Activated naive CD4-positive, alpha-beta T cell treated with anti-CD3 and anti-CD28 coated beads, Interleukin-2, amount 10 ng/mL, durations not matched to agents 7 days and 5 days (primary cell): ENCODE results near the gene PCDHGA9.
"Not testable (repeated sequence)": the region's sequence is repeated elsewhere in the genome, so short reads cannot be mapped to it uniquely, and the experiment has no call there.

Experiments used
- CTCF ChIA-PET: fragments of 350-600 bp; sonication (Branson Sonifier 250); formaldehyde crosslinking; loops from one replicate; lab custom pipeline; 2021; ENCODE audit warnings: antibody characterized with exemption; lab: Charles Lee
- DNase-seq: peaks from one replicate; pipeline ENCODE4 v3.0.0-alpha.2; 2020
- H3K27ac Mint-ChIP-seq: one replicate; pipeline ENCODE4 v1.8.0; 2021; ENCODE audit warnings: mild to moderate bottlenecking, moderate library complexity, mixed read lengths
- H3K27me3 Mint-ChIP-seq: one replicate; pipeline ENCODE4 v1.8.0; 2021; ENCODE audit warnings: mild to moderate bottlenecking, mixed read lengths
- H3K36me3 Mint-ChIP-seq: one replicate; pipeline ENCODE4 v1.8.0; 2021; ENCODE audit warnings: mixed read lengths
- H3K4me1 Mint-ChIP-seq: one replicate; pipeline ENCODE4 v1.8.0; 2021; ENCODE audit warnings: mixed read lengths
- H3K4me3 Mint-ChIP-seq: one replicate; pipeline ENCODE4 v1.8.0; 2021; ENCODE audit warnings: mild to moderate bottlenecking, moderate library complexity, mixed read lengths
- H3K9me3 Mint-ChIP-seq: one replicate; pipeline ENCODE4 v1.8.0; 2021; ENCODE audit warnings: mixed read lengths

PCDHGA9 gene

DNA sequence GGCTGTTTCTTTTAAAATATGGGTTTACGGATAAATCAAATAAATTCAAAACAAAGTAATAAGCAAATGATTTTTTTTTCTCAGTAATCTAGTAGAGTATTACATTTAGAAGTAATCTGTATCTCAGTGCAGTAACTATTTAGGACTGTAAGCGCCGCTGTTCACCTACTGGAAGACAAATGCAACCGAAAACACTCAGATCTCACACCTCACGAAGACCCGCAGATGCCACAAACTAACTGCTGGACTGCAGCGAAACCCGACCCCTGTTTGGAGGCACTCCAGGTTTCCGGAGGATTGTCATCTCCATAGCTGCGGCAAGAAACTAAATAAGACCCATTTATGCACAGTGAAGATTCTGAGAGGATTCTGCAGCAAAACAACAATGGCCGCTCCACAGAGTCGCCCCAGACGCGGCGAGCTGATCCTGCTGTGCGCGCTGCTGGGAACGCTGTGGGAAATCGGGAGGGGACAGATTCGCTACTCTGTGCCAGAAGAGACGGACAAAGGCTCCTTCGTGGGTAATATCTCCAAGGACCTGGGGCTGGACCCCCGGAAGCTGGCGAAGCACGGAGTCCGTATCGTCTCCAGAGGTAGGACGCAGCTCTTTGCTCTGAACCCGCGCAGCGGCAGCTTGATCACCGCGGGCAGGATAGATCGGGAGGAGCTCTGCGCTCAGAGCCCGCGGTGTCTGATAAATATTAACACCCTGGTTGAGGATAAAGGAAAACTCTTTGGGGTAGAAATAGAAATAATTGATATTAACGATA lies 10.0 kb upstream of the PCDHGA9 start, which contains the start of gene PCDHGA8:
TSS of gene PCDHGA8 (plus strand) at position 205 of the 770 bp plus-strand sequence. CDS start at position 386, 181 bp downstream.
- Mint-ChIP-seq H3K4me1 (no peaks in the 10 kb centered on the region), H3K27ac (no peak within 1 kb of the TSS), H3K36me3 (peaks cover 11% of the 10 kb centered on the region), H3K4me3 (no peak within 1 kb of the TSS), H3K9me3 (peaks cover 38% of the 10 kb centered on the region), H3K27me3 (peaks cover 55% of the 10 kb centered on the region)
- DNase-seq = no peak
- CTCF ChIA-PET = interaction anchor here (2.1 kb wide), 1 partner anchor 28 kb away, joined by 6 read pairs; the partner anchor contains the start of gene PCDHGA11

DNA sequence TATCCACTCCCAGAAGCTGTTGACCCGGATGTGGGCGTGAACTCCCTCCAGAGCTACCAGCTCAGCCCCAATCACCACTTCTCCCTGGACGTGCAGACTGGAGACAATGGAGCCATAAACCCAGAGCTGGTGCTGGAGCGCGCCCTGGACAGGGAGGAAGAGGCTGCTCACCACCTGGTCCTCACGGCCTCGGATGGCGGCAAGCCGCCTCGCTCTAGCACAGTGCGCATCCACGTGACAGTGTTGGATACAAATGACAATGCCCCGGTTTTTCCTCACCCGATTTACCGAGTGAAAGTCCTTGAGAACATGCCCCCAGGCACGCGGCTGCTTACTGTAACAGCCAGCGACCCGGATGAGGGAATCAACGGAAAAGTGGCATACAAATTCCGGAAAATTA lies 9.3 kb upstream of the PCDHGA9 start:
- Mint-ChIP-seq H3K9me3 (peaks cover 38% of the 10 kb centered on the region), H3K27me3 (peaks cover 55% of the 10 kb centered on the region), H3K4me3 (no peak overlapping the region), H3K27ac (no peak overlapping the region), H3K36me3 (peaks cover 11% of the 10 kb centered on the region), H3K4me1 (no peaks in the 10 kb centered on the region)
- CTCF ChIA-PET = no interaction called here
- no peak for DNase-seq

DNA sequence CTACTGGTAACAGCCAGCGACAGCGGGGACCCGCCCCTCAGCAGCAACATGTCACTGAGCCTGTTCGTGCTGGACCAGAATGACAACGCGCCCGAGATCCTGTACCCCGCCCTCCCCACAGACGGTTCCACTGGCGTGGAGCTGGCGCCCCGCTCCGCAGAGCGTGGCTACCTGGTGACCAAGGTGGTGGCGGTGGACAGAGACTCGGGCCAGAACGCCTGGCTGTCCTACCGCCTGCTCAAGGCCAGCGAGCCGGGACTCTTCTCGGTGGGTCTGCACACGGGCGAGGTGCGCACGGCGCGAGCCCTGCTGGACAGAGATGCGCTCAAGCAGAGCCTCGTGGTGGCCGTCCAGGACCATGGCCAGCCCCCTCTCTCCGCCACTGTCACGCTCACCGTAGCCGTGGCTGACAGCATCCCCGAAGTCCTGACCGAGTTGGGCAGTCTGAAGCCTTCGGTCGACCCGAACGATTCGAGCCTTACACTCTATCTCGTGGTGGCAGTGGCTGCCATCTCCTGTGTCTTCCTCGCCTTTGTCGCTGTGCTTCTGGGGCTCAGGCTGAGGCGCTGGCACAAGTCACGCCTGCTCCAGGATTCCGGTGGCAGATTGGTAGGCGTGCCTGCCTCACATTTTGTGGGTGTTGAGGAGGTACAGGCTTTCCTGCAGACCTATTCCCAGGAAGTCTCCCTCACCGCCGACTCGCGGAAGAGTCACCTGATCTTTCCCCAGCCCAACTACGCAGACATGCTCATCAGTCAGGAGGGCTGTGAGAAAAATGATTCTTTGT lies 8.0 kb upstream of the PCDHGA9 start:
- H3K27me3 Mint-ChIP-seq = peaks cover 56% of the 10 kb centered on the region
- peaks cover 37% of the 10 kb centered on the region for H3K9me3 Mint-ChIP-seq
- H3K4me3 Mint-ChIP-seq, DNase-seq, H3K27ac Mint-ChIP-seq, H3K4me1 Mint-ChIP-seq: not testable (repeated sequence)
- peaks cover 11% of the 10 kb centered on the region for H3K36me3 Mint-ChIP-seq
- CTCF ChIA-PET = interaction anchor here (0.9 to 1.7 kb wide), 2 partner anchors 22 to 26 kb away, joined by 3 to 6 read pairs; partner anchors contain the start of gene PCDHGA11

DNA sequence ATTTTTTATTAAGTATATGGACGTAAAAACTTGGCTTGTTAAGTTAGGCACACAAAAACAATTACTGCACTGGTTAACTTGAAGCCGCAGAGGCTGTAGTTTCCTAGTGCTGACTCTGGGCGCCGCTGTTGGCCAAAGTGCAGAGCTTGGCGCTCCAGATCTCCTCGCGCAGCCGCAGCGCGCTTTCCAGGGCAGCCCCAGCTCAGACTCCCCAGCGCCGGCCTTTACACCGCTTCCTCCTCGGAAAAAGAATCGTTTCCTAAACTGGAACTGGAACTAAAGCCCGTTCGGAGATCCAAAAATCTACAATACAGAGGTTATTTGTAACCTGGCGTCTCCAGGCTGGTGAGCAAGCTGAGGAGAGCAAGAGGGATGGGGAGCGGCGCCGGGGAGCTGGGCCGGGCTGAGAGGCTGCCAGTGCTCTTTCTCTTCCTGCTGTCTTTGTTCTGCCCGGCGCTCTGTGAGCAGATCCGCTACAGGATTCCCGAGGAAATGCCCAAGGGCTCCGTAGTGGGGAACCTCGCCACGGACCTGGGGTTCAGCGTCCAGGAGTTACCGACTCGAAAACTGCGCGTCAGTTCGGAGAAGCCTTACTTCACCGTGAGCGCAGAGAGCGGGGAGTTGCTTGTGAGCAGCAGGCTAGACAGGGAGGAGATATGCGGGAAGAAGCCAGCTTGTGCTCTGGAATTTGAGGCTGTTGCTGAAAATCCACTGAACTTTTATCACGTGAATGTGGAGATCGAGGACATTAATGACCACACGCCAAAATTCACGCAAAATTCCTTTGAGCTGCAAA lies 4.6 kb upstream of the PCDHGA9 start, which contains the start of gene PCDHGB5:
TSS of gene PCDHGB5 (plus strand) at position 192 of the 796 bp plus-strand sequence. CDS start at position 373, 181 bp downstream.
- peak; percentile 57 for DNase-seq
- peaks cover 33% of the 10 kb centered on the region for H3K9me3 Mint-ChIP-seq
- H3K27ac Mint-ChIP-seq, H3K4me1 Mint-ChIP-seq: not testable (repeated sequence)
- CTCF ChIA-PET = interaction anchor here (0.6 to 2.9 kb wide), 8 partner anchors 9 to 557 kb away, joined by 3 to 12 read pairs (median 4); partner anchors contain the start of genes PCDHGA10, PCDHGA11 and PCDHGB3
- peaks cover 61% of the 10 kb centered on the region for H3K27me3 Mint-ChIP-seq
- peaks cover 13% of the 10 kb centered on the region for H3K36me3 Mint-ChIP-seq
- H3K4me3 Mint-ChIP-seq = peak within 1 kb of the TSS; percentile 56

DNA sequence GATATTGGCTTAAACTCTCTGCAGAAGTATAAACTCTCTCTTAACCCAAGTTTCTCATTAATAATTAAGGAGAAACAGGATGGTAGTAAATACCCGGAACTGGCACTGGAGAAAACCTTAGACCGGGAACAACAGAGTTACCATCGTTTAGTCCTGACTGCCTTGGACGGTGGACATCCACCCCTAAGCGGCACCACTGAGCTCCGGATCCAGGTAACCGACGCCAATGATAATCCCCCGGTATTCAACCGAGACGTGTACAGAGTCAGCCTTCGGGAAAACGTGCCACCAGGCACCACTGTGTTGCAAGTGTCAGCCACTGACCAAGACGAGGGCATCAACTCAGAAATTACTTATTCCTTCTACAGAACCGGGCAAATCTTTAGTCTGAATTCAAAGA lies 4.0 kb upstream of the PCDHGA9 start:
- H3K27me3 Mint-ChIP-seq = peaks cover 61% of the 10 kb centered on the region
- no peak overlapping the region for H3K27ac Mint-ChIP-seq
- peaks cover 10% of the 10 kb centered on the region for H3K36me3 Mint-ChIP-seq
- H3K4me1 Mint-ChIP-seq = peaks cover 3% of the 10 kb centered on the region
- no peak for DNase-seq
- H3K9me3 Mint-ChIP-seq = peaks cover 32% of the 10 kb centered on the region
- CTCF ChIA-PET = interaction anchor here (0.9 to 1.7 kb wide), 2 partner anchors 22 to 557 kb away, joined by 3 to 5 read pairs; partner anchors contain the start of gene PCDHGA11
- H3K4me3 Mint-ChIP-seq = no peak overlapping the region

DNA sequence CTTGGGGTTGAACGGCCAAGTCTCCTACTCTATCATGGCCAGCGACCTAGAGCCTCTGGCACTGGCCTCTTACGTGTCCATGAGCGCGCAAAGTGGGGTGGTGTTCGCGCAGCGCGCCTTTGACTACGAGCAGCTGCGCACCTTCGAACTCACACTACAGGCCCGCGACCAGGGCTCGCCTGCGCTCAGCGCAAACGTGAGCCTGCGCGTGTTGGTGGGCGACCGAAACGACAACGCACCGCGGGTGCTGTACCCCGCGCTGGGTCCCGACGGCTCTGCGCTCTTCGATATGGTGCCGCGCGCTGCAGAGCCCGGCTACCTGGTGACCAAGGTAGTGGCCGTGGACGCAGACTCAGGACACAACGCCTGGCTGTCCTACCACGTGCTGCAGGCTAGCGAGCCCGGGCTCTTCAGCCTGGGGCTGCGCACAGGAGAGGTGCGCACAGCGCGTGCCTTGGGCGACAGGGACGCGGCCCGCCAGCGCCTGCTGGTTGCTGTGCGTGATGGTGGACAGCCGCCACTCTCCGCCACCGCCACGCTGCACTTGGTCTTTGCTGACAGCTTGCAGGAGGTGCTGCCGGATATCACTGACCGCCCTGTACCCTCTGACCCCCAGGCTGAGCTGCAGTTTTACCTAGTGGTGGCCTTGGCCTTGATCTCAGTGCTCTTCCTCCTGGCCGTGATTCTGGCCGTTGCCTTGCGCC lies 2.9 kb upstream of the PCDHGA9 start:
- Mint-ChIP-seq H3K4me3 (no peak overlapping the region), H3K4me1 (peaks cover 3% of the 10 kb centered on the region), H3K9me3 (peaks cover 28% of the 10 kb centered on the region), H3K27me3 (peaks cover 61% of the 10 kb centered on the region), H3K27ac (peak overlapping the region; percentile 71), H3K36me3 (peaks cover 8% of the 10 kb centered on the region)
- CTCF ChIA-PET = interaction anchor here (1.0 to 1.6 kb wide), 4 partner anchors 22 to 114 kb away, joined by 3 to 7 read pairs (median 5); partner anchors contain the start of gene PCDHGB3
- DNase-seq = no peak

DNA sequence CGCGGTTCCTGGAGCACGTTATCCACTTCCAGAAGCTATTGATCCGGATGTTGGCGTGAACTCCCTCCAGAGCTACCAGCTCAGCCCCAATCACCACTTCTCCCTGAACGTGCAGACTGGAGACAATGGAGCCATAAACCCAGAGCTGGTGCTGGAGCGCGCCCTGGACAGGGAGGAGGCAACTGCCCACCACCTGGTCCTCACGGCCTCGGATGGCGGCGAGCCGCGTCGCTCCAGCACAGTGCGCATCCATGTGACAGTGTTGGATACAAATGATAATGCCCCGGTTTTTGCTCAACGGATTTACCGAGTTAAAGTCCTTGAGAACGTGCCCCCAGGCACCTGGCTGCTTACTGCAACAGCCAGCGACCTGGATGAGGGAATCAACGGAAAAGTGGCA lies 809 bp downstream of the PCDHGA9 start:
- DNase-seq = no peak
- Mint-ChIP-seq H3K4me1 (peaks cover 5% of the 10 kb centered on the region), H3K27ac (no peak overlapping the region), H3K9me3 (peaks cover 23% of the 10 kb centered on the region), H3K4me3 (no peak overlapping the region), H3K27me3 (peaks cover 64% of the 10 kb centered on the region), H3K36me3 (peaks cover 10% of the 10 kb centered on the region)
- CTCF ChIA-PET = interaction anchor here (1.0 to 1.4 kb wide), 5 partner anchors 10 to 109 kb away, joined by 3 to 5 read pairs (median 4); partner anchors contain the start of genes PCDHGA12, PCDHGA3 and PCDHGB7

DNA sequence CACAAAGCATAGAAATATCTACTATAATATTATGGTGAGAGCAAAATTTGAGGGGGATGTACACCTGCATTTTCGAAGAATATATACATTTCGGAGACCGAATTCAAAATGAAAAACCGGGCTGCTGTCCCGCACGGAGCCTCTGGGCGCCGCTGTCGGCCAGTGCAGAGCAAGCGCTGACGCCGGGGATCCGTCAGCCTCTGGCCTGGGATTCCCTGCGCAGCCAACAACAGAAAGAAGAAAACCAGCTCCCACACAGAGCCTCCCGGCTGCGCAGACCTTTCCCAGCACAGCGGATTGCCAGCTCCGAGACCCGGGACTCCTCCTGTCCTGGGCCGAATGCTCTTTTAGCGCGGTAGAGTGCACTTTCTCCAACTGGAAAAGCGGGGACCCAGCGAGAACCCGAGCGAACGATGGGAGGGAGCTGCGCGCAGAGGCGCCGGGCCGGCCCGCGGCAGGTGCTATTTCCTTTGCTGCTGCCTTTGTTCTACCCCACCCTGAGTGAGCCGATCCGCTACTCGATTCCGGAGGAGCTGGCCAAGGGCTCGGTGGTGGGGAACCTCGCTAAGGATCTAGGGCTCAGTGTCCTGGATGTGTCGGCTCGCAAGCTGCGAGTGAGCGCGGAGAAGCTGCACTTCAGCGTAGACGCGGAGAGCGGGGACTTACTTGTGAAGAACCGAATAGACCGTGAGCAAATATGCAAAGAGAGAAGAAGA lies 5.4 kb downstream of the PCDHGA9 start, which contains the start of gene PCDHGB6:
TSS of gene PCDHGB6 (plus strand) at position 232 of the 716 bp plus-strand sequence. CDS start at position 414, 182 bp downstream.
- peak within 1 kb of the TSS; percentile 75 for H3K27ac Mint-ChIP-seq
- peak within 1 kb of the TSS; percentile 23 for H3K4me3 Mint-ChIP-seq
- CTCF ChIA-PET = interaction anchor here (0.6 to 1.8 kb wide), 7 partner anchors 10 to 156 kb away, joined by 3 to 5 read pairs (median 3); partner anchors contain the start of gene PCDHGA3
- peaks cover 66% of the 10 kb centered on the region for H3K27me3 Mint-ChIP-seq
- peaks cover 14% of the 10 kb centered on the region for H3K36me3 Mint-ChIP-seq
- peaks cover 19% of the 10 kb centered on the region for H3K9me3 Mint-ChIP-seq
- peak; percentile 56 for DNase-seq
- not testable (repeated sequence) for H3K4me1 Mint-ChIP-seq

DNA sequence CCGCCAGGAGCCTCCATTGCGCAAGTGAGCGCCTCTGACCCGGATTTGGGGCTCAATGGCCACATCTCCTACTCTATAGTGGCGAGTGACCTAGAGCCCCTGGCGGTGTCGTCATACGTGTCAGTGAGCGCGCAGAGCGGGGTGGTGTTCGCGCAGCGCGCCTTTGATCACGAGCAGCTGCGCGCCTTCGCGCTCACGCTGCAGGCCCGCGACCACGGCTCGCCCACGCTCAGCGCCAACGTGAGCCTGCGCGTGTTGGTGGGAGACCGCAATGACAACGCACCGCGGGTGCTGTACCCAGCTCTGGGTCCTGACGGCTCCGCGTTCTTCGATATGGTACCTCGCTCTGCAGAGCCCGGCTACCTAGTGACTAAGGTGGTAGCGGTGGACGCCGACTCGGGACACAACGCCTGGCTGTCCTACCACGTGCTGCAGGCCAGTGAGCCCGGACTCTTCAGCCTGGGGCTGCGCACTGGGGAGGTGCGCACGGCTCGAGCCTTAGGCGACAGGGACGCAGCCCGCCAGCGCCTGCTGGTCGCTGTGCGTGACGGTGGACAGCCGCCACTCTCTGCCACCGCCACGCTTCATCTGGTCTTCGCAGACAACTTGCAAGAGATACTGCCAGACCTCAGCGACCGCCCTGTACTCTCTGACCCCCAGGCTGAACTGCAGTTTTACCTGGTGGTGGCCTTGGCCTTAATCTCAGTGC lies 7.2 kb downstream of the PCDHGA9 start:
- Mint-ChIP-seq H3K9me3 (peaks cover 20% of the 10 kb centered on the region), H3K4me1 (peaks cover 16% of the 10 kb centered on the region), H3K27me3 (peaks cover 66% of the 10 kb centered on the region), H3K36me3 (peaks cover 18% of the 10 kb centered on the region), H3K4me3 (no peak overlapping the region), H3K27ac (peak overlapping the region; percentile 79)
- CTCF ChIA-PET = no interaction called here
- no peak for DNase-seq

DNA sequence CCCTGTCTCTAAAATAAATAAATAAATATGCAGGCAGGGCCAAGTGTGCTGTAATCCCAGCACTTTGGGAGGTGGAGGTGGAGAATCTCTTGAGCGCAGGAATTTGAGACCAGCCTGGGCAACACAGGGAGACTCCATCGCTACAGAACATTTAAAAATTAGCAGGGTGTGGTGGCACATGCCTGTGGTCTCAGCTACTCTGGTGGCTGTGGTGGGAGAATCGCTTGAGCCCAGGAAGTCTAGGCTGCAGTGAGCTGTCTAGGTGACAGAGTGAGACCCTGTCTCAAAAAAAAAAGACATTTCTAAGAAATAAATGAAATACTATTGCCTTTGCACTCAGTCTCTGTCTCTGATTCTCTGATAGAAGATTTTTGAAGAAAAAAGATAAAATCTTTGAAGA lies 9.0 kb downstream of the PCDHGA9 start:
- Mint-ChIP-seq H3K27ac (no peak overlapping the region), H3K27me3 (peaks cover 75% of the 10 kb centered on the region), H3K4me3 (no peak overlapping the region), H3K4me1 (peaks cover 18% of the 10 kb centered on the region), H3K9me3 (peaks cover 20% of the 10 kb centered on the region), H3K36me3 (peaks cover 18% of the 10 kb centered on the region)
- no peak for DNase-seq
- CTCF ChIA-PET = interaction anchor here (0.9 to 2.5 kb wide), 2 partner anchors 113 to 204 kb away, joined by 3 to 10 read pairs; no protein-coding TSS in a partner anchor

DNA sequence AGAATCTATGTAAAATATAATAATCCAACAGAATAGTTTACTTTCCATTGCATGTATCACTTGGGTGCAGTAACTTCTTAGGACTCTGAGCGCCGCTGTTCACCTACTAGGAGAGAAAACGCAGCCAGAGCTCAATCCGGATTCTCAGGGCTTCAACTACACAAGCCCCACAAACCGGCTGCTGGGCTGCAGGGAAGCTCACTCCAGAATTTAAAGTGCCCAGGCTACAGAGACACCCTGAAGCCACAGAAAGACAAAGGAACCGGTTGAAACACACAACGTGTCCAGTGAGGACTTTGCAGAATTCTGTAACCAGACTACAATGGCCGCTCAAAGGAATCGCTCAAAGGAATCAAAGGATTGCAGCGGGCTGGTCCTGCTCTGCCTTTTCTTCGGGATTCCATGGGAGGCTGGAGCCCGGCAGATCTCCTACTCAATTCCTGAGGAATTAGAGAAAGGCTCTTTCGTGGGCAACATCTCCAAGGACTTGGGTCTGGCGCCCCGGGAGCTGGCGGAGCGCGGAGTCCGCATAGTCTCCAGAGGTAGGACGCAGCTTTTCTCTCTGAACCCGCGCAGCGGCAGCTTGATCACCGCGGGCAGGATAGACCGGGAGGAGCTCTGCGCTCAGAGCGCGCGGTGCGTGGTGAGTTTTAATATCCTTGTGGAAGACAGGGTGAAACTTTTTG lies 10.4 kb downstream of the PCDHGA9 start, which contains the start of gene PCDHGA10:
TSS of gene PCDHGA10 (plus strand) at position 134 of the 686 bp plus-strand sequence. CDS start at position 323, 189 bp downstream.
- Mint-ChIP-seq H3K4me3 (peak within 1 kb of the TSS; percentile 78), H3K27ac (peak within 1 kb of the TSS; percentile 74), H3K9me3 (peaks cover 22% of the 10 kb centered on the region), H3K27me3 (peaks cover 79% of the 10 kb centered on the region), H3K4me1 (peaks cover 21% of the 10 kb centered on the region), H3K36me3 (peaks cover 18% of the 10 kb centered on the region)
- DNase-seq = peak; percentile 72
- CTCF ChIA-PET = interaction anchor here (0.6 to 3.4 kb wide), 27 partner anchors 8 to 171 kb away, joined by 3 to 17 read pairs (median 4); partner anchors contain the start of genes PCDHGA11, PCDHGA9, PCDHGB5 and PCDHGC5
